Astrocyte of the spinal cord (primary cell): ENCODE measurements around the gene ERCC1.
A peak's percentile ranks its signal among the peaks of the same experiment; 100 is the strongest.

Source experiments
- DNase-seq: peaks from one replicate; pipeline ENCODE4 v3.0.0; 2011; ENCODE audit warnings: low read depth, low spot score
- H3K4me3 ChIP-seq: 2 replicates; pipeline ENCODE4 v1.5.1; 2011; ENCODE audit warnings: low read depth, mild to moderate bottlenecking, low read length, moderate library complexity
- in situ Hi-C: cut with HindIII; loops from 2 replicates; pipeline ENCODE4 v1.10.0; 2017; ENCODE audit warnings: low sequenced_read_pairs
- TF ChIP-seq, protein P1 (sequence below): IDR thresholded peaks from 2 replicates; pipeline ENCODE4 v1.5.1; 2012; ENCODE audit warnings: low read depth, mild to moderate bottlenecking, low read length, inconsistent platforms

Gene ERCC1

DNA sequence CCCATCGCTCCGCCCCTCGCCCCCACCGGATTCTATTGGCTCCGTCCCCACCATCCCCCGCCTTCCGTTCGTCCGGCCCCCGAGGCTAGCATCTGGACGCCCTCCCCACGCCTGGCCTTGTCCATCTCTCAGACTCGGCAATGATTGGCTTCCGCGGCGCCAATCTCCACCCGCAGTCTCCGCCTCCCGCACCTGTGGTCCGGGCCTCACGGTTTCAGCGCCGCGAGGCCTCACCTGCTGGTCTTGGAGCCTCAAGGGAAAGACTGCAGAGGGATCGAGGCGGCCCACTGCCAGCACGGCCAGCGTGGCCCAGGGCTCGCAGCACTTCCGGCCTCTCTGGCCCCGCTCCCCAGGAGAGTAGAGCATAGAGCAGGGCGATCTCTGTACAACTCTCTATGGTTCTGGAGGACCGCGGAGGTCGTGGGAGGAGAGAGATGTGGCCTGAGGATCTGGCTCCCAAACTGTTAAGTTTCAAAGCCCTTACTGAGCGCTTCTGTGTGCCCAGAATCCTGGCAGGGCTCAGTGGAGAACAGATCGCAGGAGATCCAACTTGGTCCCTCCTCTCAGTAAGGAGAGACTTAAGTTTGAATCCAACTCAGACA, at the start of gene ERCC1:
ERCC1 (minus strand) TSS at position 329 of the 602 bp plus-strand sequence. CDS start 543 bp downstream, outside the sequence.
- peak within 1 kb of the TSS; percentile 65 for H3K4me3 ChIP-seq

DNA sequence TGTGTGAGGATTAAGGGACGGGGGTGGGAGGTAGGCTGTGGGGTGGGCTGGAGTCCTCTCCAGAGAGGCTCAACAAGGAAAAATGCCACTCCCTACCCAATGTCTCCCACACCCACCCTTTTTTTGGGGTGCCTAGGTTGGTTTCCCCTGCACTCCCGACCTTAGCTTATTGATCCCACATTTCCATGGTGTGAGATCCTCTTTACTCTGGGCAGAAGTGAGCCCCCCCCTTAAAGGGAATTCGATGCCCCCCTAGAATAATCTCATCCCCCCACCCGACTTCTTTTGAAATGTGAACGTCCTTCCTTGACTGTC, 49.6 kb upstream of the ERCC1 start:
- H3K4me3 ChIP-seq, result no peak overlapping the region
- TF ChIP-seq, protein P1, sequence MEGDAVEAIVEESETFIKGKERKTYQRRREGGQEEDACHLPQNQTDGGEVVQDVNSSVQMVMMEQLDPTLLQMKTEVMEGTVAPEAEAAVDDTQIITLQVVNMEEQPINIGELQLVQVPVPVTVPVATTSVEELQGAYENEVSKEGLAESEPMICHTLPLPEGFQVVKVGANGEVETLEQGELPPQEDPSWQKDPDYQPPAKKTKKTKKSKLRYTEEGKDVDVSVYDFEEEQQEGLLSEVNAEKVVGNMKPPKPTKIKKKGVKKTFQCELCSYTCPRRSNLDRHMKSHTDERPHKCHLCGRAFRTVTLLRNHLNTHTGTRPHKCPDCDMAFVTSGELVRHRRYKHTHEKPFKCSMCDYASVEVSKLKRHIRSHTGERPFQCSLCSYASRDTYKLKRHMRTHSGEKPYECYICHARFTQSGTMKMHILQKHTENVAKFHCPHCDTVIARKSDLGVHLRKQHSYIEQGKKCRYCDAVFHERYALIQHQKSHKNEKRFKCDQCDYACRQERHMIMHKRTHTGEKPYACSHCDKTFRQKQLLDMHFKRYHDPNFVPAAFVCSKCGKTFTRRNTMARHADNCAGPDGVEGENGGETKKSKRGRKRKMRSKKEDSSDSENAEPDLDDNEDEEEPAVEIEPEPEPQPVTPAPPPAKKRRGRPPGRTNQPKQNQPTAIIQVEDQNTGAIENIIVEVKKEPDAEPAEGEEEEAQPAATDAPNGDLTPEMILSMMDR, result no peak
- no peak for DNase-seq
- in situ Hi-C loops, result no loop called here

More for the DNA sequence above, at the start of gene ERCC1:
- DNase-seq, result peak; percentile 95
- TF ChIP-seq, protein P1, result no peak
- in situ Hi-C loops, result no loop called here

DNA sequence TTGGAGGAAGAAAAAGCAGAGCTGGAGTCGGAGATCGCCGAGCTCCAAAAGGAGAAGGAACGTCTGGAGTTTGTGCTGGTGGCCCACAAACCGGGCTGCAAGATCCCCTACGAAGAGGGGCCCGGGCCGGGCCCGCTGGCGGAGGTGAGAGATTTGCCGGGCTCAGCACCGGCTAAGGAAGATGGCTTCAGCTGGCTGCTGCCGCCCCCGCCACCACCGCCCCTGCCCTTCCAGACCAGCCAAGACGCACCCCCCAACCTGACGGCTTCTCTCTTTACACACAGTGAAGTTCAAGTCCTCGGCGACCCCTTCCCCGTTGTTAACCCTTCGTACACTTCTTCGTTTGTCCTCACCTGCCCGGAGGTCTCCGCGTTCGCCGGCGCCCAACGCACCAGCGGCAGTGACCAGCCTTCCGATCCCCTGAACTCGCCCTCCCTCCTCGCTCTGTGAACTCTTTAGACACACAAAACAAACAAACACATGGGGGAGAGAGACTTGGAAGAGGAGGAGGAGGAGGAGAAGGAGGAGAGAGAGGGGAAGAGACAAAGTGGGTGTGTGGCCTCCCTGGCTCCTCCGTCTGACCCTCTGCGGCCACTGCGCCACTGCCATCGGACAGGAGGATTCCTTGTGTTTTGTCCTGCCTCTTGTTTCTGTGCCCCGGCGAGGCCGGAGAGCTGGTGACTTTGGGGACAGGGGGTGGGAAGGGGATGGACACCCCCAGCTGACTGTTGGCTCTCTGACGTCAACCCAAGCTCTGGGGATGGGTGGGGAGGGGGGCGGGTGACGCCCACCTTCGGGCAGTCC, 49.0 kb upstream of the ERCC1 start:
- TF ChIP-seq, protein P1, result no peak
- peak overlapping the region; percentile 7 for H3K4me3 ChIP-seq
- peak; percentile 18 for DNase-seq
- in situ Hi-C loops, result no loop called here

DNA sequence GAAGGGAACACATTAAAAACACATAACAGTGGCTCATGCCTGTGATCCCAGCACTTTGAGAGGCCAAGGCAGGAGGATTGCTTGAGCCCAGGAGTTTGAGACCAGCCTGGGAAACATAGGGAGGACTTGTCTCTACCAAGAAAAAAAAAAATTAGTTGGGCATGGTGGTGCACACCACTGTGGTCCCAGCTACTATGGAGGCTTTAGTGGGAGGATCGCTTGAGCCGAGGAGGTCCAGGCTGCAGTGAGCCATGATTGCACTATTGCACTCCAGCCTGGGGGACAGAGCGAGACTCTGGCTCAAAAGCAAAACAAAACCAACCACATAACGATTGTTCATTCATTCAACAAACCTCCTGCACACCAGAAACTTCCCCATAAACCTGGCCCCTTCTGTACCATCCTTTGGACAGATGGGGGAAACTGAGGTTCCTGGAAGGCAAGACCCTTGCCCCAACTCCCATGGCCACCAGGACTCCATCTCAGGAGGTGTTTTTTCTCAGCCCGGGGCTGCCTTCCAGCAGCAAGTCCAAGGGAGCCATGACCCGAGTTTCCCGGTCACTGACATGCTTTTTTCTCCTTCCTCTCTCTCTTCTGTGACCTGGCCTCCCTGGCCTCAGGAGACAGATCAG, 48.3 kb upstream of the ERCC1 start:
- in situ Hi-C loops, result no loop called here
- no peak overlapping the region for H3K4me3 ChIP-seq
- TF ChIP-seq, protein P1, result no peak
- peak; percentile 8 for DNase-seq

DNA sequence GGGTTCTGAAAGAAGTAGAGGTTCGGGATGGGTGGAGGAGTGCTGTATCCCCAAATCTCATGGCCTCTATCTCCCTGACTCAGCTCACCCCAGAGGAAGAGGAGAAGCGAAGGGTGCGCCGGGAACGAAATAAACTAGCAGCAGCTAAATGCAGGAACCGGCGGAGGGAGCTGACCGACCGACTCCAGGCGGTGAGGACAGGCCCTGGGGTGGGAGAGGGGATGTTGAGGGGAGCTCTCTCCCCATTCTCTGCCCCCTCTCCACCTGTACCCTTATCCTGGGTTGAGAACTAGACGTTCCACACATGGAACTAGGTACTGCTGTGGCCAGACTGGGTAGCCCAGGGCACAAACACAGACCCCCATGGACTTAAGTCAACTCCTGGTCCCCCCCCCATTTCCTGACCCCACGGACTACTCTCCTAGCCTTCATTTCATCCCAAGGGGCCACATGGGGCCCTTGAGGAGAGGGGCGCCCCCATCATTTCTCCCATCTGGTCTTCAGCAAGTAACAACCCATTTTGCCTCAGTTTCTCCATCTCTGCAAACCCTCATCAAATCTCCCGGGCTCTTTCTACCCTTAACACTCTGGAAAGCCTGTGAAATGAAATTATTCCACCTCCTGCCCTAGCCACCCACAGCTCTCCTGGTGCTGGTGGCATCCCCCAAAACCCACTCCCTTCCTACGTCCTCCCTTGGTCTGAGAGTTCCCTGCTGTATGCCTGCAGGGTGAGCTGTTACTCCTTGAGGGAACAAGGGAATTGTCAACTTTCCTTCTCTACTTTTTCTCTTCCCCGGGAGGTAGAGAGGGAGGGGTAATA, 47.6 kb upstream of the ERCC1 start:
- in situ Hi-C loops, result no loop called here
- no peak overlapping the region for H3K4me3 ChIP-seq
- DNase-seq, result no peak

DNA sequence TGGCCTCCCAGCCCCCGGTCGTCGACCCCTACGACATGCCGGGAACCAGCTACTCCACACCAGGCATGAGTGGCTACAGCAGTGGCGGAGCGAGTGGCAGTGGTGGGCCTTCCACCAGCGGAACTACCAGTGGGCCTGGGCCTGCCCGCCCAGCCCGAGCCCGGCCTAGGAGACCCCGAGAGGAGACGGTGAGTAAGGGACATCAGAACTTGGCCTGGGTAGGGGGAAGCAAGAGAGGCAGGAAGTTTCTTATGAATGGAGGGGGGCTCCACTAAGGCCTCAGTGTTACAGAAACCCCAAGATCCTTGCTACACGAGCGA, 47.0 kb upstream of the ERCC1 start:
- DNase-seq, result no peak
- in situ Hi-C loops, result no loop called here
- H3K4me3 ChIP-seq, result no peak overlapping the region
- TF ChIP-seq, protein P1, result no peak

More for the DNA sequence above, 47.6 kb upstream of the ERCC1 start:
- TF ChIP-seq, protein P1, result no peak
